ENCODE measurements around the gene CCDC92B.
"Not testable (repeated sequence)": the region's sequence is repeated elsewhere in the genome, so short reads cannot be mapped to it uniquely, and the experiment has no call there.

CCDC92B gene

DNA sequence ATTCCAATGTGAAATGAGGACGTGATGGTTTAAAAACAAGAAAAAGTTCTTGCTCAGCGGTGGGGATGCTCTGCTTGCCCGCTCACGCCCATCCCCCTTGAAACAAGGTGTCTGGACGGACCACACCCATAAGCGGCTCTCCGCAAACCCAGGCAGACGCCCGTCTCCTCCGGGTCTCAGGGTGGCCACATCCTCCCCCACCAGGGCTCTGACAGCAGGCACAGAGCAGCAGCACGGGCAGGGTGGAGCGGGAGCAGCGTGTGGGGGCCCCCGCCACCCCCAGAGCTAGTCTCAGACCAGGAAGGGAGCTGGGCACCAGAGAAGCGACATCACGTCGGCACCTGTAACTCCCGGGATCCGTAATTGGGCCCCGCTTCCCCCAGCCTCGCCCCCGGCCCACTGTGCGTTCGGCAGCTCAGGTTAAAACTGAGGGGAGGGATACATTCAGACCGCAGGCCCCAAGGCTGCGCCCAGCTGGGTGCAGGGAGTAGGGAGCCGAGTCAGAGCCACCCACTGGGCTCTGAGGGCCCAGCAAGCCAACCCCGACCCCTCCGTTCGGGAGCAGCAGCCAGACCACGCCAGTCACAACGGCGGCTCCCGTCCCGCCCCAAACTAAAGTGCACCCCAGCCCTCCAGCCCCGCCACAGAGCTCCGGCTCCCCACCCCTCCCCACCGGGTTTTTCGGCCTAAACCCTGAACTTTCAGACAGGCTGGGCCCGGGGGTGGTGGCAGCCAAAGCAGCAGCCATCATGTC is 59.9 kb downstream of the CCDC92B start:
- no peak for DNase-seq (ENCODE audit: low read depth)

DNA sequence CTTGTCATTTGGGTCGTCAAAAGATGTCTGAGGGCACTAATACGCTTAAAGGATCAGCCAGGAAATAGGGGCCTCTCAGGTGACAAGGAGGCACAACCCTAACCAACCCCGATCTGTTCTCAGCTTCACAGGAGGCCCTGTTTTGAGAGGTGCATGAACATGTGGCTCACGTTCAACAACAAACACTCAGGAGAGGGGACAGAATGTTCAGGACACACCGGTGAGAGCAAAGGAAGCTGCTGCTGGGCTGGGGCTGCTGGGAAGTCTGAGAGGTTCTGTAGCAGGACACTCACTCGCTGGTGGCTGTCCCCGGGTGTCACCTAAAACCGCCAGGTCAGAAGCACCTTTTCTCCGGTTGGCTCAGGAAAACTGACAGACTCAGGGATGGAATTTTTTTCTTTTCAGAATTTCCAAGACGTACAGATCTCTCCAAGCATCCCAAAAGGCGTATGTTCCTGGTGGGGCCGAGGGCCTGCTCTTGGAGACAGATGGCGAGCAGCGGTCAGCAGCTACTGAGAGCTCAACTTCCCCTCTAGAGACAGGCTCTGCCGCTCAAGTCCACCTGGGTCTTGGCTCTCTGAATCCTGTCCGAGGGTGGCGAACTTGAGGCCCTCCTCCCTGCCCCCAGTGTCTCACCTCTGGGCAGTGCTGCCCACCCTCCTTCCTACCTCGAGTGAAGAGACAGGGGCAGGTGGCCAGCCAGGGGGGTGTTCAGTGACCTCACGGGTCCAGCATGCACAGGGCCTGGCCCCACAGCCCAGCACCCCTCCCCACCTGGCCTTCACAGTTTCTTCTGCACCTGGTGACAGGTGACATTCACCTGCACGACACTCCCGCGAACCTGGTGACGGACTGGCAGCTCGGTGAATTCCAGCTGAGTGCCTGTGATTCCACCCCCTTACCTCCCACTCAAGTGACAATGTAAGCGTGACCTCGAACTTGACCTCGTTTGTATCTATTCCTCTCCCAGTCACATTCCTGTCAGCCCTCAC is 60.8 kb downstream of the CCDC92B start:
- DNase-seq (ENCODE audit: low read depth), result no peak

DNA sequence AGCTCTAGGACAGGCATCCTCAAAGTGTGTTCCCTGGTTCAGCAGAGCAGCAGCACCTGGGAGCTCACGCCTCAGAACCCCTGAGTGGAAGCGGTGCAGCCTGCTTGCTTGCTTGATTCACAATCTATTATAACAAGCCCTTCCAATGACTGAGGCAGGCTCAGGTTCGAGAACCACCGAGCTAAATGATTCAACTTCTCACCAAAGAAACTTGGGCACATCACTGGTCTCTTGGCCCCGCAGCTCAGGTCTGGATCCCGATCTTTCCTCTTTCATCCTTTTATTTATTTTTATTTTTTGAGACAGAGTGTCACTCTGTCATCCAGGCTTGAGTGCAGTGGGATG is 62.4 kb downstream of the CCDC92B start:
- no peak for DNase-seq (ENCODE audit: low read depth)

DNA sequence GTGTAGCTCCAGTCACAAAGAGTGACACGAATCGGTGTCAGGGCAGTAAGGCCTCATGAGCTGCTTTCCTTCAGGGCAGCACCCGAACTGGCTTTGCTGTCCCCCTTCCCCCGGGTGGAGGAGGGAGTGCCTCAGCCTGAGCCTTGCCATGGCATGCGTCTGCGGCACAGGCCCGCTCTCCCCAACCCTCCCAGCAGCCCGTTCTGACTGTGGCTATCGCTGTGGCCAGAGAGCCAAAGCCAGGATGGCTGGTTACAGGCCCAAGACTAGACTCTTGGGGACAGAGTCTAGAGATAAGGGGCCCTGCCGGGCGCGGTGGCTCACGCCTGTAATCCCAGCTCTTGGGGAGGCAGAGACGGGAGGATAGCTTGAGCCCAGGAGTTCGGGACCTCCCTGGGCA is 63.8 kb downstream of the CCDC92B start:
- DNase-seq (ENCODE audit: low read depth), result no peak

DNA sequence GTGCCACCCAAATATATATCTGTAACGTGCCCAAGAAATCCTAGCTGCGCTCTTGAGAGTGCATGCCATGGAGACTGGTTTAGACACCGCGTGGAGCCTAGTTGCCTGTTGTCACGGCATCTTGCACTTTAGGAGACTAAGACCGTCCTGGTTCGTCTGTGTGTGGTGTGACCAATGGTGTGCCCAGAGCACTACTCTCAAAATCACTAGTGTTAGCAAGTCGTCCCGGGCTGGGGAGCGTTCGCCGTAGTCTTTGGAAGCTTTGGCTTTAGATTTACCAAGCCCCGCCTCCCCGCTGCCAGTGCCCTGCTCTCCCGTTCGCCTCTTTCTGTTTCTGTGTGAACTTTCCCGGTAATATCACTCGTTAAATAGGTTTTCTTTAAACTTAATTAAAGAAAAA is 64.9 kb downstream of the CCDC92B start:
- DNase-seq (ENCODE audit: low read depth), result no peak

DNA sequence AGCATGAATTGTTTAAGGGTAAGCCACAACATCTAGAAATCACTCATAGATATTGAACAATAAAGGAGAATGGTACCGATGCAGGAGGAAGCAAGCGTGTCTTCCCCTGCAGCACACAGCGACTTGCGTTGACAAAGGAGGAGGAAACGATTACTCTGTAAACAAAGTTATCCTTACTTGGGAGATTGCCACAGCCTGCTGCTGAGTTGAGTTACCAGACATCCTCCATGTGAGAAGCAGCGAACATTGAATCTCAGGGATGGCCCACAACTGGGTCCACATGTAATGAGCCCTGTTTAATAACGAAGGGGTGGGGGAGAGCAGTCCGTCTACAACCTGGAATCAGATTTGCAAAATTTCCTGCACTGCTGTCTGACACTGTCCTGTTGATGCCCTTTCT is 65.5 kb downstream of the CCDC92B start:
- DNase-seq (ENCODE audit: low read depth), result no peak

DNA sequence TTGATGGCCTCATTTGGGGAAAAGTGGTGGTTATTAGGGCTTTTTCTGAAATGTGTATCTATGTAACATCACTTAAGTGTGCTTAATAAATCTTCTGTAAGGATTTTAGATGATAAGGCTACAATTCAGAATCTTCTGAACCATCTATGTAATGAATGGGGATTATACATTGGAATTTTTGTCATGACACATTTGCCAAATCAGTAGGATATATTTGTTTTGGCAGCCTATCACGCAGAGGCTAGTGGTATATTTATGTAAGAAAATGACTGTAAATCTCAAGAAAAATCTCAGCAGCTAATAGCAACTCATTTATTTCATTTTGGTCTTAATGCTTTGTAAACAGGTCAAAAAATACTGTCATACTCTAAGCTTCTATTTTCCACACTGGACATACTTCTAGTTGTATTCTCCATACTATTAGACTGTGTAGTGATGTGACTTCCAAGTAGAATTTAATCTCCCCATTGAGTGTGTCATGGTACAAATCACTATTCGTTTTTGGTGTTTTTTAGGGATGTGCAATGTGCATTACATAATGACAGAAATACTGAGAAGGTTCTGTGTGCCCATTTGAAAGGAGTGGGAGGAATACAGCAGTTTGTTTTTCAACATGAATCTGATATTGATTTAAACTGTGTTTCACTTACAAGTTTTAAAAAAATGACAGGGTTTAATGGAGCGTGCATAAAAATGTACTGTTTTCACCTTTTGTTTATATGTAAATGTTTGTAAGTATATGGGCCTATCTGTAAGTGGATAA is 67.1 kb downstream of the CCDC92B start:
- DNase-seq (ENCODE audit: low read depth), result no peak

DNA sequence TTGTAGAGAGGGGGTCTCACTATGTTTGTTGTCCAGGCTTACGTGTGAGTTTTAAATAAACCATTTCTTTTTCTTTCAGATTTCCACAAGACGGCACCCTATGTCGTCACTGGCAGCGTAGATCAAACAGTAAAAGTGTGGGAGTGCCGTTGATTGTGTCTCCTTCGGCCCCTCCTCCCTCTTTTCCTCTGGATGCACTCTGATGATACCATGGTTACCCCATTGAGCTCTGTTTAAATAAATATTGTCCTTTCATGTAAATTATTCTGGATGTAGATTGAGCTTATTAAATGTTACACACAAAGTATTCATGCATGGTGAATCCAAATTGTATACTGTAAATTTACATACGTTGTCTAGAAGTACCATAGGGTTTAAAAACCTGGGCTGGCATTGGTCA is 67.8 kb downstream of the CCDC92B start:
- DNase-seq (ENCODE audit: low read depth), result no peak

DNA sequence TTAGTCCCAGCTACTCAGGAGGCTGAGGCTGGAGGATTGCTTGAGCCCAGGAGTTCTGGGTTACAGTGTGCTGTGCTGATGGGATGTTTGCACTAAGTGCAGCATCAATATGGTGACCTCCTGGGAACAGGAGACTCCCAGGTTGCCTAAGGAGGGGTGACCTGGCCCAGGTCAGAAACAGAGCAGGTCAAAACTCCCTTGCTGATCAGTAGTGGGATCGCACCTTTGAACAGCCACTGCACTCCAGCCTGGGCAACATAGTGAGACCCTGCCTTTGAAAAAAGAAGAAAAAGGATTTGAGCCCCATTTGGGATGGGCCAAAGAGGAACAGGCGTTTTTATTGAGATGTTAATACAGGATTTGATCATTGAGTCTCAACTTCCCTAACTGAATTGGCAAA is 68.5 kb downstream of the CCDC92B start:
- DNase-seq (ENCODE audit: low read depth), result no peak

DNA sequence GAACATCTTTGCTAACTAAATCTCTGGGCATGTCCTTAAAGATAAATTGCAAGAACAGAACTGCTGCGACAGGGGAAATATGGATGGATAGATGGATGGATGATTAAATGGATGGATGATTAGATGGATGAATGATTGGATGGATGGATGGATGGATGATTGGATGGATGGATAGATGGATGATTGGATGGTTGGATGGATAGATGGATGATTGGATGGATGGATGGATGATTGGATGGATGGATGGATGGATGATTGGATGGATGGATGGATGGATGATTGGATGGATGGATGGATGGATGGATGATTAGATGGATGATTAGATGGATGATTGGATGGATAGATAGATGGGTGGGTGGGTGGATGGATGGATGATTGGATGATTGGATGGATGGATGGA is 70.2 kb downstream of the CCDC92B start:
- DNase-seq (ENCODE audit: low read depth), result not testable (repeated sequence)

Measured in GM04503 (cell line).